Measurements from ENCODE around the gene CDKAL1. TPM values are rescaled to one million over a fixed set of nuclear protein-coding genes. Genes with fewer than 3 reads are reported as not detected.

CDKAL1 gene
- total RNA-seq, 1 donor from 2014 or later: 14.8 TPM

- no peak overlapping the region for H3K4me3 Mint-ChIP-seq (ENCODE audit: unreplicated experiment)
- H3K9me3 Mint-ChIP-seq (ENCODE audit: unreplicated experiment): peaks cover 8% of the 10 kb centered on the region
These were observed 371.1 kb downstream of the CDKAL1 start for GRCh38 chr6:20905377-20905776.

GRCh38 chr6:20906945-20907344 lies 372.7 kb downstream of the CDKAL1 start:
- Mint-ChIP-seq H3K4me3 (ENCODE audit: unreplicated experiment) (no peak overlapping the region), H3K27ac (ENCODE audit: unreplicated experiment) (no peak overlapping the region)
- TF ChIP-seq CTCF (IDR thresholded peaks at IDR 0.05): no peak

More at GRCh38 chr6:20905377-20905776, 371.1 kb downstream of the CDKAL1 start:
- no peak for DNase-seq (ENCODE audit: extremely low spot score, unreplicated experiment)
- Mint-ChIP-seq H3K27me3 (ENCODE audit: unreplicated experiment) (no peaks in the 10 kb centered on the region), H3K36me3 (ENCODE audit: unreplicated experiment) (peaks cover 6% of the 10 kb centered on the region), H3K4me1 (ENCODE audit: unreplicated experiment) (peaks cover 6% of the 10 kb centered on the region), H3K27ac (ENCODE audit: unreplicated experiment) (no peak overlapping the region)
- no peak for TF ChIP-seq CTCF (IDR thresholded peaks at IDR 0.05)

GRCh38 chr6:20907486-20908071 lies 373.3 kb downstream of the CDKAL1 start:
- TF ChIP-seq CTCF (IDR thresholded peaks at IDR 0.05): no peak

More at GRCh38 chr6:20906945-20907344, 372.7 kb downstream of the CDKAL1 start:
- Mint-ChIP-seq H3K4me1 (ENCODE audit: unreplicated experiment) (peaks cover 13% of the 10 kb centered on the region), H3K36me3 (ENCODE audit: unreplicated experiment) (peaks cover 6% of the 10 kb centered on the region), H3K9me3 (ENCODE audit: unreplicated experiment) (peaks cover 8% of the 10 kb centered on the region), H3K27me3 (ENCODE audit: unreplicated experiment) (no peaks in the 10 kb centered on the region)
- no peak for DNase-seq (ENCODE audit: extremely low spot score, unreplicated experiment)

GRCh38 chr6:20909621-20910020 lies 375.4 kb downstream of the CDKAL1 start:
- H3K36me3 Mint-ChIP-seq (ENCODE audit: unreplicated experiment): peaks cover 8% of the 10 kb centered on the region
- no peak overlapping the region for H3K27ac Mint-ChIP-seq (ENCODE audit: unreplicated experiment)
- no peak overlapping the region for H3K4me3 Mint-ChIP-seq (ENCODE audit: unreplicated experiment)
- peaks cover 17% of the 10 kb centered on the region for H3K4me1 Mint-ChIP-seq (ENCODE audit: unreplicated experiment)
- TF ChIP-seq CTCF (IDR thresholded peaks at IDR 0.05): no peak
- peaks cover 14% of the 10 kb centered on the region for H3K9me3 Mint-ChIP-seq (ENCODE audit: unreplicated experiment)
- no peak for DNase-seq (ENCODE audit: extremely low spot score, unreplicated experiment)
- no peaks in the 10 kb centered on the region for H3K27me3 Mint-ChIP-seq (ENCODE audit: unreplicated experiment)

More at GRCh38 chr6:20907486-20908071, 373.3 kb downstream of the CDKAL1 start:
- H3K4me1 Mint-ChIP-seq (ENCODE audit: unreplicated experiment): peaks cover 17% of the 10 kb centered on the region
- H3K4me3 Mint-ChIP-seq (ENCODE audit: unreplicated experiment): no peak overlapping the region
- no peak overlapping the region for H3K27ac Mint-ChIP-seq (ENCODE audit: unreplicated experiment)
- no peak for DNase-seq (ENCODE audit: extremely low spot score, unreplicated experiment)
- no peaks in the 10 kb centered on the region for H3K27me3 Mint-ChIP-seq (ENCODE audit: unreplicated experiment)
- peaks cover 6% of the 10 kb centered on the region for H3K36me3 Mint-ChIP-seq (ENCODE audit: unreplicated experiment)
- H3K9me3 Mint-ChIP-seq (ENCODE audit: unreplicated experiment): peaks cover 8% of the 10 kb centered on the region

- peaks cover 2% of the 10 kb centered on the region for H3K36me3 Mint-ChIP-seq (ENCODE audit: unreplicated experiment)
- H3K9me3 Mint-ChIP-seq (ENCODE audit: unreplicated experiment): peaks cover 14% of the 10 kb centered on the region
- H3K27me3 Mint-ChIP-seq (ENCODE audit: unreplicated experiment): no peaks in the 10 kb centered on the region
- DNase-seq (ENCODE audit: extremely low spot score, unreplicated experiment): no peak
- peaks cover 14% of the 10 kb centered on the region for H3K4me1 Mint-ChIP-seq (ENCODE audit: unreplicated experiment)
- H3K27ac Mint-ChIP-seq (ENCODE audit: unreplicated experiment): no peak overlapping the region
- no peak overlapping the region for H3K4me3 Mint-ChIP-seq (ENCODE audit: unreplicated experiment)
- TF ChIP-seq CTCF (IDR thresholded peaks at IDR 0.05): no peak
These were observed 377.5 kb downstream of the CDKAL1 start for GRCh38 chr6:20911712-20912111.

All from osteocyte (in vitro differentiated cells).